NCI-H1092 treated with DMSO at 0.1 percent for 48 hours (cell line): ENCODE data around the gene EML3.
"Not testable (repeated sequence)": the region's sequence is repeated elsewhere in the genome, so short reads cannot be mapped to it uniquely, and the experiment has no call there.

ENCODE experiments used
- DNase-seq: peaks from one replicate; lab custom pipeline; 2025; lab: John Stamatoyannopoulos, UW

Gene EML3

DNA sequence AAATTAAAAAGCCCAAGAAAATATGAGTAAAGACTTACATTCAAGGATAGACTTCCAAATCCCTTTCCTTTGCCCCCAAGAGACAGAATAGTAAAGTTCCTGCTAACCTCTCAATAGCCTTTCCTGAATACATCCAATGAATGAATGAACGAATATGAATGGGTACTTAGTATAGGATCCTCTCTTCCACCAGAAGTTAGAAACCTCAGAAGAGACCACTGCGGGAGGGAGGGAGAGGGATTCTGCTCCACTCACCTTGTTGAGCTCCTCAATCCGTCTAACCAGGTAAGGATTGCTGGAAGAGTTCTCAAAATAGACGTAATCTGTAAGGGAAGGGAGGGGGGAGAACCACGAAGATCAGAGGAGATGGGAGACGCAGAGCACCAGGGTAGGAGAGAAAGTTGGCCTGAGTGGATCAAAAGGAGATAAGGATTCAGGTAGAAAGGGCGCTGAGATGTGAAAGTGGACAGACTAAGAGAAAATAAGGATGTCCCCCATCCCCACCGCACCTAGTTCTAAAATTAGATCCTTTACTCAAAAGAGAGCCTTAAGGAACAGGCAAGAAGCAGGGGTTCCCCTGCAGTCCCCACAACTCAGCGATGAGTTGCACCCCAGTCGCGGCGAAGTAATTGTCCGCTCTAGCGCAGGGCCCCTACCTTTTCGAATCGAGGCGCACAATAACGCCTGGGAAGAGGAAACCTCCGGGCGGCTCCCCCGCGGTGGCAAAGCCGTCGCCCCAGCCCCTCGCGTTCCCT, 12.0 kb downstream of the EML3 start:
- DNase-seq, result no peak

DNA sequence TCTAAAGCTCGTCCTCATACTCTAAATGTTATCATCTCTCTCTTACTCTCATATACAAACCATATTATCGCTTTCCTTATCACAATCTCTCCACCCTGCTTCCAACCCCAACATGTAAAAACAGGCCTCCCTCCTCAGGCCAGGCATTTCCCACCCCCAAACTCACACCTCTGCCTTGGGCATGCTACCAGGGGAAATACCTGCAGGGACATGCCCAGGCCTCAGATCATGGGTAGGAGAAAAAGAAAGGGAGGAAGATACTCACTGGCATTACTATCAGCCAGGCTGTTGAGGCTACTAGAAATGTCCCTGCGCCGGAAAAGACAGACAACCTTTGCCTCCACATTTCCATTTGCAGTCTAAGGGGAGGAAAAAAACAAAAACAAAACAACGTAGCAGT, 12.7 kb downstream of the EML3 start:
- no peak for DNase-seq

- no peak for DNase-seq
Observed at GRCh38 chr11:62599069-62599696, 13.4 kb downstream of the EML3 start.

DNA sequence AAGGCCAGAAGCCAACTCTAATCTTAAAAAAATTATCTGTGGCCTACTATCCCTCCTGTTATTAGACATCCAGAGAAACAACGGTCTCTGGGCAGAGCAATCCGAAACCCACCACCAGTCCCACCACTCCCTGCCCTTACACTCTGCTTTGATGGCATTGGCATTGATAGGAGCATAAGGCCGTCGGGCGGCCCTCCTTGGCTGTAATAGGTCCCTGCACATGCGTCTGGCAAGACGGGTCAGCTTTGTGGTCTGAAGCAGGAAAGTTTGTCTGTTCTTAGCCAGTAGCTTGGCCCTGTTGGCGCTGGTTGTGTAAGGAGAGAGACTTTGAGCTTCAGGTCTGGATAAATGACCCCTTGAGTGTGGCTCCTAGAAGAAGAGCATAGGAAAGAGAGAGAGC, 17.5 kb downstream of the EML3 start:
- no peak for DNase-seq

- peak; percentile 27 for DNase-seq
Observed at GRCh38 chr11:62593434-62594044, 19.0 kb downstream of the EML3 start.

- DNase-seq, result no peak
Observed at GRCh38 chr11:62592989-62593421, 19.6 kb downstream of the EML3 start.

DNA sequence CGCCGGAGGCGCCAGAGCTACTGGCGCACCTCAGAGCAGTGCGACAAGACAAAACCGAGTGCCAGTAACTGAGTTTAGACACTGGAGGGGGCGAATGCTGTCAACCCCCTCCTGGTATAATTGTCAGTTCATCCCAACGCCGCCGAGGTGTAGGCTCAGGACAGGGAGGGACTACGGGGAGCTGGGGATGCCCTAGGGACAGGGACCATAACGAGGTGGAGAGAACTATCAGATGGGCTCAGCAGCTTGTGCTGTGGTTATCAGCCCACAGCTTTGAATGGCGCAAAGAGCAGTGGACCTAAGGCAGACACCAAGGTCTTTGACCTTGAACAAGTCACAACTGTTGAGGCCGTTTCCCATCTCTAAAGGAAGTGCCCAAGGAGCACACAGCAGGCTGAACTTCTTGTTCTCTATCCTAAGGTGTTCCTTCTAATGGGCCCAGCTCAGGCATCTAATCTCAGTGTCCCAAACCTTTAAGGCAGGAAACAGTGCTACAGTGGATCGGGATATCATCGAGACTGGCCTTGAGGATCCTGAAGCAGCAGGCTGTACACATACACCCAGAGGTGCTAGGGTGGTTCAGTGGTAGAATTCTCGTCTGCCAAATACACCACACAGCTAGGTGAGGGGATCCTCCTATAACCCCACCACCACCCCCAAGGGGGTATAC, 20.3 kb downstream of the EML3 start:
- no peak for DNase-seq

DNA sequence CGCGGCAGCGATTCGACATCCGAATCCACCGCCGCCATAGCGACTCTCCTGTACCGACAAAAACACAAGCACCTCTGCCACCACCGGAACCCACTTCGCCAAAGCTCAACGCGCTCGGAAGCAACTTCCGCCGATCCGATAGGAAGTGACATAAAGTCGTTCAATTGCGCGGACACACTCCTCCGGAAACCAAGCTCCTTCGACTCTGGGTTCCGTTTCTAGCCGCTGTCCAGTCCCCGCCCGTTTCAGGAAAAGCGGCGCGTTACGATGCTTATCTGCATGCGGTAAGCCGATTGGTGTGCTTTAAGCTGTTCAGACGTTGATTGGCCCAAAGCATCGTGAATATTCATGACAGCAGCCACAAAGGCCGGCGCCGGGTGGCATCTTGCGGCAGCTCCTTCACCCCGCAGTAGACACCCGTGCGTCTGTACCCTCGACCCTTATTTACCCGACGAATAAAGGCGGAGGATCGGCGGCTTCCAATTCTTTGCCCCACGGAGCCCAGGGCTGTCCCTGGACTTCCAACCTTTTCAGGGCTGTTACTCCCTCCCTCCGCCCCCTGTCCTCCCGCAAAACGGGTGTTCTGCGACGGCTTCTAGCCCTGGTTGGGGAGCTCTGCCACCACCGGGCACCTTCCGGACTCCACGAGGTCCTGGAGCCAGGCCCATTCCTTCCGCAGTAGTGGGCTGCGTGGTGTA, 21.0 kb downstream of the EML3 start, which contains the start of gene TUT1:
TSS of gene TUT1 (minus strand) at position 76 of the 698 bp plus-strand sequence. CDS start at position 38, 38 bp downstream.
- peak; percentile 100 for DNase-seq

DNA sequence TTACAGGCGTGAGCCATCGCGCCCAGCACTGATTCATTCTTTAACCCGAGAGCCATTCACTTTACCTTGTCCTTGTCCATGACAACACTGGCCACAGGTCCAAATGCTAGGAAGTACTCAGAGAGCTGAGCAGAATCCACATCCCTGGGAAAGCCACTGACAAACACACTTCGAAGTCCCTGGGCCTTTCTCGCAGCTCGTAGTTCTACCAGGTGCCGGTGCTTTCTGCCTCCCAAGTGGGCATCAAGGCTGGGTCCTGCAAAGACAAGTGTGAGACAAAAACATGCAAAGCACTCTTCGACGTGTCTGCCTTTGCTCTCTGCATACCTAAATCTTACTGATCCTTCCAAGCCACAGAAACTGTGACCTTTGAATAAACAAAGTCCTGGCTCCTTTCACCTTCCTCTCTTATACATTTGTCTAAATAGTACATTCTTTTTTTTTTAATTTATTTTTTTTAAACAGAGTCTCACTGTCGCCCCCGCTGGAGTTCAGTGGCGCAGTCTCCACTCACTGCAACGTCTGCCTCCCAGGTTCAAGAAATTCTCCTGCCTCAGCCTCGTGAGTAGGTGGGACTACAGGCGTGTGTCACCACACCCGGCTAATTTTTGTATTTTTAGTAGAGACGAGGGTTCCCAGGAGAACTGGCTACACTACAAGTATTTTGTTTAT, 23.5 kb downstream of the EML3 start:
- no peak for DNase-seq

GRCh38 chr11:62585356-62585755, 27.2 kb downstream of the EML3 start:
- DNase-seq, result not testable (repeated sequence)

DNA sequence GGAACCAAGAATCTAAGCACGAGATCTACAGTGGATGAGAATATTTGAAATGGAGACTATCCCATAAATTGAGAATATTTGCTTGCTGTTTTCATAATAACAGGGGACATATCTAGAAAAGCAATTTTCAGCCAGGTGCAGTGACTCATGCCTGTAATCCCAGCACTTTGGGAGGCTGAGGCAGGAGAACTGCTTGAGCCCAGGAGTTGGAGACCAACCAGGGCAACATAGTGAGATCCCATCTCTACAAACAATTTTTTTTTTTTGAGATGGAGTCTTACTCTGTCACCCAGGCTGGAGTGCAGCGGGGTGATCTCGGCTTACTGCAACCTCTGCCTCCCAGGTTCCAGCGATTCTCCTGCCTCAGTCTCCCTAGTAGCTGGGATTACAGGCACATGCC, 30.8 kb downstream of the EML3 start:
- not testable (repeated sequence) for DNase-seq

- no peak for DNase-seq
Observed at GRCh38 chr11:62580959-62581715, 31.4 kb downstream of the EML3 start.

DNA sequence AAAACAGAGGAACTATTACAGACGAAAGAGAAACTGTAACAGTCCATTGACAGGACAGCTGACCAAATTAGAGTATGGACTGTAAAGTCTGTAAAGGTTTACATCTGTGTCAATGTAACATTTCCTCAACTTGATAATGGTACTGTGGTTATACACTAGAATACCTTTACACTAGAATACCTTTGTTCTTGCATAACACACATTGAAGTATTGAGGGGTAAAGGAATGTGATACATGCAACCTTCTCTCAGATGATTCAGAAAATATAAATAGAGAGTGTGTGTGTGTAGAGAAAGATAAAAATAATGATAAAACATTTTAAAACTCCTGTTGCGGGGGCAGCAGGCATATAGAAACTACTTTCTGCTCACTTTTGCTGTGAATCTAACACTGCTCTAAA, 33.3 kb downstream of the EML3 start:
- no peak for DNase-seq

DNA sequence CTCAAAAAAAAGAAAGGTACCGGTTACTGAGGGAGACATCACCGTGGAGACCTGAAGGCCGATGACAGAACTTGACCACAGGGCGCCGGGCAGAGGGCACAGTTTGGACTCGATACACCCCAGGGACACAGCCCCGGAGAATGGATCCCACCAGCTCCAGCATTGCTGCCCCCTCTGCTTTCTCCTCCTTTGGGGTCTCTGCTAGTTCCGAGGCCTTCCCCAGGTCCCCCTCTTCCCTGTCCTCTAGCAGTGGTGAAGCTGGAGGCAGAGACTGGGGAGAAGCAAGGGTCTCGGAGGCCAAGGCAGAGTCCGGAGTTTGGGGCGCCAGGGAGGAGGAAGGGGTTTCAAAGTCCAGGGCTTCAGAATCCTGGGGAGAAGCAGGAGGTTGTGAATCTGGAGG, 34.0 kb downstream of the EML3 start:
- DNase-seq, result no peak

GRCh38 chr11:62577046-62577714, 35.4 kb downstream of the EML3 start:
- DNase-seq, result no peak

GRCh38 chr11:62575837-62576236, 36.7 kb downstream of the EML3 start:
- DNase-seq, result no peak

DNA sequence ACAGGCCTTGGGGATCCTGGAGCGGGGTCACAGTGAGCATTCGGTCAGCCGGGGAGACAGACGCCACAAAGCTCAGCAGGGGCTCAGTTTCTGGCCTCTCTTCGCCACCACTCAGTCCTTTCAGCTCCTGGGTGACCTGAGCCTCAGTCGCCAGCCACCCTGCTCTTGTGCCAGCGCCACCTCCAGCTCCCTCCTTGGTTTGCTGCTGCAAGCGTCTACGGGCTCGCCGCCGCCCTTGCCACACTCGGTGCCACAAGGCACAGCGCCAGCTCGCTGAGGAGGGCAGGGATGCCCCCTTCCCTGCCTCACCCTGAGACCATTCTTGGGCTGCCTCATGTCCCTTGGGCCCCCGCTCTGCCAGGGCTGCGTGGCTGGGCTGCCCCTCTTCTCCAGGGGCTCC, 37.4 kb downstream of the EML3 start:
- peak; percentile 65 for DNase-seq

- peak; percentile 65 for DNase-seq
Observed at GRCh38 chr11:62574363-62575071, 38.1 kb downstream of the EML3 start.

DNA sequence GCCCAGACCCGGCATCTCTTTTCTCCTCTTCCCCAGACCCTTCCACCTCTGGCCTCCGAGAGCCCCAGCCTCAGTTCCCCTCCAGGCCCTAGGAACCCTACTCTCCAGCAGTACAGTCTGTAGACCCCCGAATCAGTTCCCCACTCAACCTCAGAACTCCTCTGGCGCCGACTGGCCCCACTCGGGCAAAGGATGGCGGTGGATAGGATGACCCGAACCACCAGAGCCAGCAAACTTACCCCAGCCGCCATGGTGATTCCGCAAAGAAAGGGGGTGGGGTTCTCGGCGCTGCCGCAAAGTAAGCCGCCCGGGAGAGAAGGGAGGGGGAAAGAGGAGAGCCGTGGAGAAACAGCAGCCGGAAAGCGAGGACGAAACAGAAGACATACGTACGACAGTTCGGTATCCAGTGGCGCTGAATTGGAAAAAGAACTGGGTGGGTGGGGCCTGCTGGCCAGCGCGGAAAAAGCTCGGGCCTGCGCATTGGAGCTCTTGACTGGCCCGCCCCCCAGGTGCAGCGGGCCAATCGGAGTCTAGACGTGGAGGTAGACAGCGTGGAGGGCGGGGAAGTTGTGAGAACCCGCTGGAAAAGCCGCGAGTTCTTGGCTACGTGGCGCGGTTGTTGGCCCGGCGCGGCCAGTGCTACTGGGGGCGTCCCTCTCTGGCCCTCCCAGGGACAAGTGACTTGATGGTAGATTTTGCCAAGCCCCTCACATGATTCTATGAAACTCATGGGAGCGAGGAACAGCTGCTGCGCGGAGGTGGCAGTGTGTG, 38.8 kb downstream of the EML3 start, which contains the start of gene EEF1G:
TSS of gene EEF1G (minus strand) at position 300 of the 771 bp plus-strand sequence. CDS start at position 251, 49 bp downstream.
- peak; percentile 100 for DNase-seq
